GM23338 (cell line): ENCODE data around the gene HHAT. TPM values are rescaled to one million over a fixed set of nuclear protein-coding genes. Genes with fewer than 3 reads are reported as not detected.

ENCODE experiments used
- ATAC-seq: fragments of 200-7000 bp; cut with Tn5 transposase; 3 replicates; pipeline ENCODE4 v1.9.1; 2020
- DNase-seq: peaks from one replicate; pipeline ENCODE4 v3.0.0-alpha.2; 2015; ENCODE audit warnings: low spot score
- H2AFZ ChIP-seq: fragments of 200-600 bp; sonication (generic); 2 replicates; pipeline ENCODE4 v1.8.0; 2016; ENCODE audit warnings: antibody characterized with exemption, mild to moderate bottlenecking, moderate library complexity
- H3F3A ChIP-seq: fragments of 200-600 bp; sonication (generic); replicated peaks from 2 replicates; pipeline ENCODE4 v1.8.0; 2017; ENCODE audit warnings: antibody characterized with exemption, mixed run types, low read depth
- H3K27ac ChIP-seq: fragments of 200-600 bp; sonication (generic); 2 replicates; pipeline ENCODE4 v1.6.1; 2016; ENCODE audit warnings: low read depth
- H3K27me3 ChIP-seq: fragments of 200-600 bp; sonication (generic); 2 replicates; pipeline ENCODE4 v1.8.0; 2016; ENCODE audit warnings: mild to moderate bottlenecking, mixed run types, moderate library complexity; ENCODE audit not compliant: insufficient read depth
- H3K36me3 ChIP-seq: fragments of 200-600 bp; sonication (generic); 2 replicates; pipeline ENCODE4 v1.8.0; 2016; ENCODE audit warnings: mild to moderate bottlenecking; ENCODE audit not compliant: insufficient read depth
- H3K4me1 ChIP-seq: fragments of 200-600 bp; sonication (generic); 2 replicates; pipeline ENCODE4 v1.8.0; 2016; ENCODE audit warnings: mild to moderate bottlenecking, moderate library complexity; ENCODE audit not compliant: insufficient read depth
- H3K4me2 ChIP-seq: fragments of 200-600 bp; sonication (generic); 2 replicates; pipeline ENCODE4 v1.7.1; 2017; ENCODE audit warnings: mixed run types
- H3K4me3 ChIP-seq: fragments of 200-600 bp; sonication (generic); 2 replicates; pipeline ENCODE4 v1.6.1; 2016; ENCODE audit warnings: mixed run types
- H3K79me2 ChIP-seq: fragments of 200-600 bp; sonication (generic); replicated peaks from 2 replicates; pipeline ENCODE4 v1.8.0; 2017; ENCODE audit warnings: mild to moderate bottlenecking; ENCODE audit not compliant: insufficient read depth
- H3K9me2 ChIP-seq: fragments of 200-600 bp; sonication (generic); 2 replicates; pipeline ENCODE4 v1.8.0; 2017; ENCODE audit not compliant: insufficient read depth
- H4K20me1 ChIP-seq: fragments of 200-600 bp; sonication (generic); replicated peaks from 2 replicates; pipeline ENCODE4 v1.8.0; 2017; ENCODE audit warnings: mild to moderate bottlenecking; ENCODE audit not compliant: insufficient read depth
- H3K27ac Mint-ChIP-seq: 2 replicates; pipeline ENCODE4 v1.8.0; 2020; ENCODE audit warnings: inconsistent platforms, mild to moderate bottlenecking, moderate library complexity, mixed read lengths
- H3K27me3 Mint-ChIP-seq: 3 replicates; pipeline ENCODE4 v1.8.0; 2022; ENCODE audit warnings: low read depth, mild to moderate bottlenecking, moderate library complexity, mixed read lengths, inconsistent platforms; ENCODE audit not compliant: insufficient read depth, poor library complexity
- H3K36me3 Mint-ChIP-seq: 3 replicates; pipeline ENCODE4 v1.8.0; 2021; ENCODE audit warnings: low read depth, mild to moderate bottlenecking, inconsistent platforms, moderate library complexity, mixed read lengths
- H3K4me1 Mint-ChIP-seq: 3 replicates; pipeline ENCODE4 v1.8.0; 2020; ENCODE audit warnings: mild to moderate bottlenecking, inconsistent platforms, mixed read lengths
- H3K4me3 Mint-ChIP-seq: 3 replicates; pipeline ENCODE4 v1.8.0; 2021; ENCODE audit warnings: moderate library complexity, mild to moderate bottlenecking, inconsistent platforms, mixed read lengths
- H3K9me3 Mint-ChIP-seq: 3 replicates; pipeline ENCODE4 v1.8.0; 2020; ENCODE audit warnings: moderate library complexity, mild to moderate bottlenecking, inconsistent platforms, mixed read lengths
- CREB1 ChIP-seq: fragments of 250-450 bp; sonication (Bioruptor Pico); IDR thresholded peaks from 2 replicates; pipeline ENCODE4 v1.5.0; 2020; ENCODE audit warnings: low read depth, mild to moderate bottlenecking, moderate library complexity
- CTCF ChIP-seq, 2 experiments: fragments of 200-600 bp in 1 of 2; sonication (generic) in 1 of 2; conservative IDR thresholded peaks; 2 replicates each; pipeline versions ENCODE4 v1.5.1 to v1.6.1; 2016 to 2017; ENCODE audit warnings: antibody characterized with exemption in 2 of 2, low read depth in 2 of 2, mild to moderate bottlenecking in 2 of 2, moderate library complexity in 1 of 2
- ETS1 ChIP-seq: IDR thresholded peaks from 2 replicates; pipeline ENCODE4 v1.6.1; 2016; ENCODE audit warnings: antibody characterized with exemption
- EZH2 ChIP-seq: fragments of 200-600 bp; sonication (generic); IDR thresholded peaks from one replicate; pipeline ENCODE4 v1.8.0; 2017; ENCODE audit warnings: antibody characterized with exemption, mild to moderate bottlenecking, low read depth; ENCODE audit not compliant: unreplicated experiment
- EZH2phosphoT487 ChIP-seq: fragments of 200-600 bp; sonication (generic); IDR thresholded peaks from one replicate; pipeline ENCODE4 v1.8.1; 2018; ENCODE audit warnings: antibody characterized with exemption; ENCODE audit not compliant: unreplicated experiment
- JUNB ChIP-seq: IDR thresholded peaks from one replicate; pipeline ENCODE4 v1.6.1; 2016; ENCODE audit warnings: antibody characterized with exemption; ENCODE audit not compliant: unreplicated experiment
- NANOG ChIP-seq: IDR thresholded peaks from 2 replicates; pipeline ENCODE4 v1.6.1; 2016; ENCODE audit warnings: antibody characterized with exemption, borderline replicate concordance
- POLR2AphosphoS5 ChIP-seq: IDR thresholded peaks from 2 replicates; pipeline ENCODE4 v1.6.1; 2016; ENCODE audit warnings: antibody characterized with exemption, low read depth
- REST ChIP-seq: IDR thresholded peaks from one replicate; pipeline ENCODE4 v1.6.1; 2018; ENCODE audit warnings: antibody characterized with exemption; ENCODE audit not compliant: unreplicated experiment
- STAT1 ChIP-seq: IDR thresholded peaks from one replicate; pipeline ENCODE4 v1.6.1; 2016; ENCODE audit warnings: antibody characterized with exemption; ENCODE audit not compliant: unreplicated experiment
- ZNF114 ChIP-seq: fragments of 250-450 bp; sonication (Bioruptor Pico); IDR thresholded peaks from 2 replicates; pipeline ENCODE4 v1.5.0; 2020; ENCODE audit warnings: mild to moderate bottlenecking, moderate library complexity
- ZNF331 ChIP-seq: fragments of 250-450 bp; sonication (Bioruptor Pico); IDR thresholded peaks from 2 replicates; pipeline ENCODE4 v1.5.0; 2020; ENCODE audit warnings: low read depth, mild to moderate bottlenecking, moderate library complexity
- ZNF462 ChIP-seq: fragments of 250-450 bp; sonication (Bioruptor Pico); IDR thresholded peaks from 2 replicates; pipeline ENCODE4 v1.5.0; 2020; ENCODE audit warnings: mild to moderate bottlenecking, moderate library complexity
- polyA plus RNA-seq: library from polyadenylated mRNA; unstranded; fragments of >200 nt; fragmentation: Nextera tagmentation; extraction: Ambion mirVana; gene quantifications from 2 replicates; pipeline ENCODE4 v1.2.1, GENCODE V29; 2016
- total RNA-seq: library from RNA; depleted of rRNA; stranded (reverse); fragments of >200 nt; shearing (Covaris generic); gene quantifications from 2 replicates; pipeline ENCODE4 v1.2.3, GENCODE V29; 2014

The HHAT gene
- total and polyA plus RNA-seq, 2 experiments from 2014 or later, result 0.11 to 0.66 TPM

GRCh38 chr1:210398466-210398865 is 69.8 kb downstream of the HHAT start:
- H3K4me3 Mint-ChIP-seq, result no peak overlapping the region
- no peak overlapping the region for H3K27ac Mint-ChIP-seq
- H2AFZ ChIP-seq, result no peak overlapping the region
- no peaks in the 10 kb centered on the region for H4K20me1 ChIP-seq
- H3K4me1 ChIP-seq, result 0 out of 2 replicates have a peak, but pooled peaks cover 2% of the 10 kb centered on the region
- H3K9me2 ChIP-seq, result no peaks in the 10 kb centered on the region
- H3K4me1 Mint-ChIP-seq, result peaks cover 12% of the 10 kb centered on the region; the same call in 2 of the 3 replicates
- H3K79me2 ChIP-seq, result no peaks in the 10 kb centered on the region
- no peak for ATAC-seq
- TF ChIP-seq EZH2phosphoT487, result no peak
- no peak for TF ChIP-seq NANOG
- TF ChIP-seq EZH2, result no peak
- TF ChIP-seq ZNF114 (CRISPR knock-in tag), result no peak
- no peak for TF ChIP-seq POLR2AphosphoS5
- no peak for TF ChIP-seq STAT1
- TF ChIP-seq JUNB, result no peak
- TF ChIP-seq ZNF331, result no peak
- TF ChIP-seq ETS1, result no peak
- TF ChIP-seq CTCF (conservative IDR thresholded peaks at IDR 0.05; ENCODE audit: low read depth in 2 of 2), result no peak
- no peak for TF ChIP-seq ZNF462 (CRISPR knock-in tag)
- no peak for TF ChIP-seq REST
- TF ChIP-seq CREB1 (CRISPR knock-in tag), result no peak
- no peaks in the 10 kb centered on the region for H3F3A ChIP-seq
- no peaks in the 10 kb centered on the region for H3K36me3 Mint-ChIP-seq
- H3K4me2 ChIP-seq, result no peak overlapping the region
- no peaks in the 10 kb centered on the region for H3K27me3 ChIP-seq
- no peak overlapping the region for H3K27ac ChIP-seq
- H3K27me3 Mint-ChIP-seq, result no peaks in the 10 kb centered on the region
- no peak for DNase-seq
- no peaks in the 10 kb centered on the region for H3K36me3 ChIP-seq
- peaks cover 4% of the 10 kb centered on the region; the same call in 1 of the 3 replicates for H3K9me3 Mint-ChIP-seq
- no peak overlapping the region for H3K4me3 ChIP-seq
